WTC11 (cell line): ENCODE data around the gene LASP1NB.

Source experiments
- ATAC-seq: fragments of 200-7000 bp; cut with Tn5 transposase; 2 replicates; pipeline ENCODE4 v1.10.0; 2021; ENCODE audit warnings: mild to moderate bottlenecking, moderate library complexity
- CTCF ChIA-PET: fragments of 300-600 bp; sonication (Branson Sonifier 250); formaldehyde crosslinking; loops from one replicate; lab custom pipeline; 2021; ENCODE audit warnings: antibody characterized with exemption; lab: Charles Lee
- POLR2A ChIA-PET: fragments of 350-600 bp; sonication (Branson Sonifier 250); formaldehyde crosslinking; loops from one replicate; lab custom pipeline; 2021; ENCODE audit warnings: antibody characterized with exemption; lab: Charles Lee
- DNase-seq: peaks from one replicate; pipeline ENCODE4 v3.0.0; 2021; ENCODE audit warnings: low spot score
- H3K27ac Mint-ChIP-seq: 2 replicates; pipeline ENCODE4 v1.8.0; 2021; ENCODE audit warnings: mixed read lengths
- H3K27me3 Mint-ChIP-seq: 2 replicates; pipeline ENCODE4 v1.8.0; 2021; ENCODE audit warnings: low read depth, mild to moderate bottlenecking, moderate library complexity, mixed read lengths
- H3K36me3 Mint-ChIP-seq: 2 replicates; pipeline ENCODE4 v1.8.0; 2021; ENCODE audit warnings: mixed read lengths
- H3K4me1 Mint-ChIP-seq: 2 replicates; pipeline ENCODE4 v1.8.0; 2022; ENCODE audit warnings: mixed read lengths
- H3K4me3 Mint-ChIP-seq: 2 replicates; pipeline ENCODE4 v1.8.0; 2021; ENCODE audit warnings: mild to moderate bottlenecking, moderate library complexity, mixed read lengths
- H3K9me3 Mint-ChIP-seq: 2 replicates; pipeline ENCODE4 v1.8.0; 2021; ENCODE audit warnings: mixed read lengths
- AFF4 ChIP-seq: sonication (generic); formaldehyde crosslinking; IDR thresholded peaks from 2 replicates; pipeline ENCODE4 v1.8.1; 2023; ENCODE audit warnings: mild to moderate bottlenecking, missing genetic modification reagents, borderline replicate concordance
- ATF6 ChIP-seq: sonication (generic); formaldehyde crosslinking; IDR thresholded peaks from 2 replicates; pipeline ENCODE4 v1.8.1; 2023; ENCODE audit warnings: mild to moderate bottlenecking, missing genetic modification reagents
- E2F1 ChIP-seq: sonication (generic); formaldehyde crosslinking; IDR thresholded peaks from 2 replicates; pipeline ENCODE4 v1.8.0; 2022; ENCODE audit warnings: mild to moderate bottlenecking, missing genetic modification reagents
- ELF4 ChIP-seq: sonication (generic); formaldehyde crosslinking; IDR thresholded peaks from 2 replicates; pipeline ENCODE4 v1.8.1; 2022; ENCODE audit warnings: low read depth, mild to moderate bottlenecking, moderate library complexity, missing genetic modification reagents
- ESRRA ChIP-seq: sonication (generic); formaldehyde crosslinking; IDR thresholded peaks from 2 replicates; pipeline ENCODE4 v1.8.1; 2022; ENCODE audit warnings: mild to moderate bottlenecking, missing genetic modification reagents, borderline replicate concordance
- IRF2 ChIP-seq: sonication (generic); formaldehyde crosslinking; IDR thresholded peaks from 2 replicates; pipeline ENCODE4 v1.8.0; 2022; ENCODE audit warnings: low read depth, missing genetic modification reagents, borderline replicate concordance
- KAT7 ChIP-seq: sonication (generic); formaldehyde crosslinking; IDR thresholded peaks from 2 replicates; pipeline ENCODE4 v1.8.1; 2023; ENCODE audit warnings: missing genetic modification reagents, mild to moderate bottlenecking, borderline replicate concordance
- MYBL2 ChIP-seq: sonication (generic); formaldehyde crosslinking; IDR thresholded peaks from 2 replicates; pipeline ENCODE4 v1.8.1; 2023; ENCODE audit warnings: mild to moderate bottlenecking, moderate library complexity, missing genetic modification reagents
- NFYB ChIP-seq: sonication (generic); formaldehyde crosslinking; conservative IDR thresholded peaks from 2 replicates; pipeline ENCODE4 v1.8.0; 2022; ENCODE audit warnings: low read depth, missing genetic modification reagents
- NR1H2 ChIP-seq: sonication (generic); formaldehyde crosslinking; IDR thresholded peaks from 2 replicates; pipeline ENCODE4 v1.9.0; 2021; ENCODE audit warnings: mild to moderate bottlenecking, moderate library complexity, missing genetic modification reagents
- PRDM15 ChIP-seq: sonication (generic); formaldehyde crosslinking; IDR thresholded peaks from 2 replicates; pipeline ENCODE4 v1.8.0; 2022; ENCODE audit warnings: missing genetic modification reagents
- PRRX2 ChIP-seq: fragments of 250-450 bp; sonication (Bioruptor Pico); IDR thresholded peaks from 2 replicates; pipeline ENCODE4 v1.8.0; 2021; ENCODE audit warnings: mild to moderate bottlenecking
- SOX15 ChIP-seq: fragments of 250-450 bp; sonication (Bioruptor Pico); IDR thresholded peaks from 2 replicates; pipeline ENCODE4 v1.9.0; 2021; ENCODE audit warnings: mild to moderate bottlenecking
- TEAD4 ChIP-seq: sonication (generic); formaldehyde crosslinking; IDR thresholded peaks from 2 replicates; pipeline ENCODE4 v1.8.0; 2022; ENCODE audit warnings: mild to moderate bottlenecking, missing genetic modification reagents
- USF2 ChIP-seq: sonication (generic); formaldehyde crosslinking; IDR thresholded peaks from 2 replicates; pipeline ENCODE4 v1.8.1; 2023; ENCODE audit warnings: mild to moderate bottlenecking, missing genetic modification reagents, moderate library complexity
- ZBTB21 ChIP-seq: sonication (generic); formaldehyde crosslinking; IDR thresholded peaks from 2 replicates; pipeline ENCODE4 v1.8.1; 2023; ENCODE audit warnings: mild to moderate bottlenecking, missing genetic modification reagents, borderline replicate concordance
- ZMAT4 ChIP-seq: fragments of 250-450 bp; sonication (Bioruptor Pico); IDR thresholded peaks from 2 replicates; pipeline ENCODE4 v1.9.0; 2021; ENCODE audit warnings: mild to moderate bottlenecking
- ZNF121 ChIP-seq: sonication (generic); formaldehyde crosslinking; IDR thresholded peaks from 2 replicates; pipeline ENCODE4 v1.8.0; 2023; ENCODE audit warnings: missing genetic modification reagents
- ZNF423 ChIP-seq: fragments of 250-450 bp; sonication (Bioruptor Pico); IDR thresholded peaks from 2 replicates; pipeline ENCODE4 v2.1.2; 2022; ENCODE audit warnings: mild to moderate bottlenecking, moderate library complexity

Gene LASP1NB

GRCh38 chr17:38908676-38909181 is 16.7 kb upstream of the LASP1NB start (continued):
- TF ChIP-seq ATF6 (CRISPR knock-in tag) (no peak), AFF4 (CRISPR knock-in tag) (no peak), USF2 (CRISPR knock-in tag) (no peak; the same call in 1 of the 2 replicates), IRF2 (no peak), SOX15 (no peak)
- TF ChIP-seq, all 79 proteins: peak for 0

GRCh38 chr17:38910325-38910724 is 15.1 kb upstream of the LASP1NB start:
- Mint-ChIP-seq H3K36me3 (peaks cover 10% of the 10 kb centered on the region; the same call in 1 of the 2 replicates), H3K9me3 (no peaks in the 10 kb centered on the region), H3K27me3 (no peaks in the 10 kb centered on the region)
- no peak for ATAC-seq
- no peak for DNase-seq
- no peak for TF ChIP-seq ZBTB21 (CRISPR knock-in tag)
- TF ChIP-seq, all 79 proteins: peak for 0
- H3K4me1 Mint-ChIP-seq, result peaks cover 18% of the 10 kb centered on the region
- ChIA-PET CTCF (interaction anchor here (0.5 to 1.0 kb wide), 3 partner anchors 9 to 66 kb away, joined by 3 to 6 read pairs (median 4); partner anchors contain the start of gene LASP1NB), POLR2A (no interaction called here)
- H3K27ac Mint-ChIP-seq, result no peak overlapping the region
- H3K4me3 Mint-ChIP-seq, result no peak overlapping the region

GRCh38 chr17:38911081-38911730 is 14.2 kb upstream of the LASP1NB start:
- ChIA-PET POLR2A (interaction anchor here (0.6 kb wide), 1 partner anchor 158 kb away, joined by 3 read pairs; no protein-coding TSS in a partner anchor), CTCF (interaction anchor here (1.0 kb wide), 1 partner anchor 14 kb away, joined by 6 read pairs; the partner anchor contains the start of gene LASP1NB)
- Mint-ChIP-seq H3K9me3 (no peaks in the 10 kb centered on the region), H3K36me3 (peaks cover 17% of the 10 kb centered on the region), H3K27me3 (no peaks in the 10 kb centered on the region), H3K4me3 (no peak overlapping the region), H3K4me1 (peaks cover 18% of the 10 kb centered on the region), H3K27ac (no peak overlapping the region)
- DNase-seq (no peak), ATAC-seq (no peak)
- TF ChIP-seq ZNF121 (no peak), ZNF423 (no peak), MYBL2 (CRISPR knock-in tag) (no peak), ELF4 (no peak), E2F1 (CRISPR knock-in tag) (no peak), PRRX2 (CRISPR knock-in tag) (no peak), TEAD4 (CRISPR knock-in tag) (no peak), PRDM15 (CRISPR knock-in tag) (no peak), KAT7 (CRISPR knock-in tag) (no peak), NR1H2 (CRISPR knock-in tag) (no peak), ESRRA (no peak), NFYB (CRISPR knock-in tag) (no peak), ZMAT4 (CRISPR knock-in tag) (no peak)
